Endothelial cell of umbilical vein (primary cell): ENCODE measurements around the gene MKNK1. TPM values are rescaled to one million over a fixed set of nuclear protein-coding genes. Genes with fewer than 3 reads are reported as not detected.

Source experiments
- BruUV-seq: library from RNA; stranded (reverse); fragments of 400-500 nt; replicated peaks from 2 replicates; lab custom pipeline; 2021; lab: Mats Ljungman, UMichigan
- CTCF ChIA-PET: fragments of 300-600, 350-600 bp; sonication (Branson Sonifier 250); formaldehyde crosslinking; loops from one replicate; lab custom pipeline; 2021; ENCODE audit warnings: antibody characterized with exemption, inconsistent platforms; lab: Charles Lee
- POLR2A ChIA-PET: fragments of 300-600, 350-600 bp; sonication (Branson Sonifier 250); formaldehyde crosslinking; loops from one replicate; lab custom pipeline; 2021; ENCODE audit warnings: antibody characterized with exemption, inconsistent platforms; lab: Charles Lee
- DNase-seq: peaks from one replicate; pipeline ENCODE4 v3.0.0-alpha.2; 2011; ENCODE audit warnings: low read depth, low spot score
- FAIRE-seq: peaks from 2 replicates; lab custom pipeline; 2011; peaks lifted over from hg19 to GRCh38; lab: Jason Lieb, UNC
- H2AFZ ChIP-seq: 2 replicates; pipeline ENCODE4 v1.6.0; 2012; ENCODE audit warnings: low read depth, low read length, control low read depth, inconsistent platforms
- H3K27ac ChIP-seq: 2 replicates; pipeline ENCODE4 v1.5.1; 2011; ENCODE audit warnings: low read depth, mild to moderate bottlenecking, control low read depth, low read length, moderate library complexity; ENCODE audit not compliant: insufficient read depth
- H3K27me3 ChIP-seq, 2 experiments: 2 replicates each; pipeline versions ENCODE4 v1.6.0 to v1.6.1; 2011; ENCODE audit warnings: low read length in 2 of 2, mixed read lengths in 1 of 2; ENCODE audit not compliant: control insufficient read depth in 2 of 2, insufficient read depth in 2 of 2
- H3K36me3 ChIP-seq, 2 experiments: 2 replicates in 1 of 2; 3 replicates in 1 of 2; pipeline ENCODE4 v1.5.1; 2011; ENCODE audit warnings: low read length in 2 of 2, mild to moderate bottlenecking in 1 of 2, moderate library complexity in 1 of 2; ENCODE audit not compliant: control insufficient read depth in 2 of 2, insufficient read depth in 2 of 2; ENCODE audit errors: extremely low read depth in 1 of 2
- H3K4me1 ChIP-seq: 3 replicates; pipeline ENCODE4 v1.5.1; 2011; ENCODE audit warnings: mild to moderate bottlenecking, low read length; ENCODE audit not compliant: control insufficient read depth, insufficient read depth; ENCODE audit errors: extremely low read depth
- H3K4me2 ChIP-seq: 2 replicates; pipeline ENCODE4 v1.6.1; 2011; ENCODE audit warnings: low read length, control low read depth, mixed read lengths; ENCODE audit not compliant: insufficient read depth
- H3K4me3 ChIP-seq, 3 experiments: fragments of 200-600 bp in 1 of 3; sonication (generic), shearing (Covaris generic) in 1 of 3; replicated peaks in 1 of 3; 2 replicates each; pipeline ENCODE4 v1.5.1; 2011 to 2016; ENCODE audit warnings: control low read depth in 3 of 3, low read length in 3 of 3, mild to moderate bottlenecking in 2 of 3, inconsistent platforms in 1 of 3, low read depth in 1 of 3, moderate library complexity in 1 of 3; ENCODE audit not compliant: insufficient read depth in 1 of 3
- H3K79me2 ChIP-seq: 2 replicates; pipeline ENCODE4 v1.6.0; 2012; ENCODE audit warnings: low read length, inconsistent platforms; ENCODE audit not compliant: control insufficient read depth, insufficient read depth
- H3K9ac ChIP-seq: replicated peaks from 2 replicates; pipeline ENCODE3; 2011; ENCODE audit warnings: low read length, control low read depth; ENCODE audit not compliant: insufficient read depth; ENCODE audit errors: extremely low read depth
- H3K9me1 ChIP-seq: replicated peaks from 3 replicates; pipeline ENCODE4 v1.6.0; 2011; ENCODE audit warnings: mild to moderate bottlenecking, low read length; ENCODE audit not compliant: control insufficient read depth, insufficient read depth; ENCODE audit errors: extremely low read depth
- H3K9me3 ChIP-seq: replicated peaks from 2 replicates; pipeline ENCODE4 v1.5.1; 2012; ENCODE audit warnings: low read length, inconsistent platforms; ENCODE audit not compliant: control insufficient read depth, insufficient read depth
- H4K20me1 ChIP-seq: replicated peaks from 2 replicates; pipeline ENCODE3; 2011; ENCODE audit warnings: mild to moderate bottlenecking, low read length; ENCODE audit not compliant: control insufficient read depth, insufficient read depth; ENCODE audit errors: extremely low read depth
- CTCF ChIP-seq, 2 donors: IDR thresholded peaks; 1 replicate in 1 of 2; 2 replicates in 1 of 2; pipeline ENCODE4 v1.5.1; 2011; ENCODE audit warnings: low read length in 2 of 2, mild to moderate bottlenecking in 2 of 2, moderate library complexity in 2 of 2, control low read depth in 1 of 2, inconsistent platforms in 1 of 2, low read depth in 1 of 2; ENCODE audit not compliant: insufficient read depth in 1 of 2; ENCODE audit errors: extremely low read depth in 1 of 2
- EZH2 ChIP-seq: IDR thresholded peaks from 2 replicates; pipeline ENCODE4 v1.6.1; 2012; ENCODE audit warnings: borderline replicate concordance, low read depth, mild to moderate bottlenecking, moderate library complexity, low read length, inconsistent platforms; ENCODE audit not compliant: severe bottlenecking
- FOS ChIP-seq: IDR thresholded peaks from 2 replicates; pipeline ENCODE4 v1.6.1; 2011; ENCODE audit warnings: mild to moderate bottlenecking, low read length, moderate library complexity, borderline replicate concordance; ENCODE audit not compliant: insufficient read depth
- GATA2 ChIP-seq: IDR thresholded peaks from 2 replicates; pipeline ENCODE4 v1.7.0; 2011; ENCODE audit warnings: low read depth, mild to moderate bottlenecking, moderate library complexity, mixed read lengths, low read length; ENCODE audit not compliant: insufficient read length, insufficient read depth
- JUN ChIP-seq: IDR thresholded peaks from 2 replicates; pipeline ENCODE4 v1.6.1; 2011; ENCODE audit warnings: borderline replicate concordance, low read depth; ENCODE audit not compliant: insufficient read length, insufficient read depth
- MAX ChIP-seq: IDR thresholded peaks from 2 replicates; pipeline ENCODE4 v1.6.1; 2011; ENCODE audit not compliant: insufficient read depth, insufficient read length
- MYC ChIP-seq: IDR thresholded peaks from one replicate; pipeline ENCODE4 v1.6.1; 2011; ENCODE audit warnings: mild to moderate bottlenecking, low read depth, low read length
- POLR2A ChIP-seq: IDR thresholded peaks from 2 replicates; pipeline ENCODE4 v1.6.1; 2012; ENCODE audit warnings: low read depth, mild to moderate bottlenecking, control low read depth, low read length
- POLR2AphosphoS5 ChIP-seq: IDR thresholded peaks from 2 replicates; pipeline ENCODE4 v1.6.1; 2012; ENCODE audit warnings: low read depth, mild to moderate bottlenecking, control low read depth, low read length, moderate library complexity; ENCODE audit not compliant: insufficient read depth
- dilution Hi-C: fragments of 300-500 bp; cut with MboI; formaldehyde crosslinking; loops from one replicate; pipeline ENCODE4 v1.15.0; 2019; ENCODE audit warnings: low sequenced_read_pairs; ENCODE audit not compliant: extremely low pct_ligation_motif_present
- intact Hi-C: fragments of 100-400 bp; cut with micrococcal nuclease; formaldehyde crosslinking; loops from one replicate; pipeline ENCODE4 v1.10.0; 2022
- polyA plus RNA-seq, 4 experiments: library from polyadenylated mRNA; depleted of rRNA in 3 of 4; stranded (reverse) in 3 of 4; unstranded in 1 of 4; fragments of >200 nt; gene quantifications; 2 replicates each; pipeline versions ENCODE4 v1.2.1 to v1.2.3, GENCODE V29; 2011 to 2012; ENCODE audit warnings: missing spikeins in 1 of 4
- total RNA-seq: library from RNA; stranded (reverse); gene quantifications from 2 replicates; pipeline ENCODE4 v1.2.3, GENCODE V29; 2021

Gene MKNK1
- total and polyA plus RNA-seq, 2 donors (not counting 3 experiments of a cell fraction or from before 2014, with no cell fraction given) = 32.9 to 42.6 TPM

GRCh38 chr1:46615735-46616134, 11.7 kb upstream of the MKNK1 start:
- intact Hi-C loops = loop anchor here (1.0 to 2.0 kb wide), 2 partner anchors 11 to 53 kb away; partner anchors contain the start of genes ATPAF1 and MKNK1
- H3K27ac ChIP-seq = no peak overlapping the region

More at GRCh38 chr1:46615735-46616134, 11.7 kb upstream of the MKNK1 start:
- ChIA-PET CTCF (interaction anchor here (2.0 to 3.1 kb wide), 2 partner anchors 12 to 109 kb away, joined by 13 to 21 read pairs; partner anchors contain the start of gene MKNK1), POLR2A (interaction anchor here (1.4 to 1.7 kb wide), 2 partner anchors 9 to 11 kb away, joined by 4 to 8 read pairs; partner anchors contain the start of gene MKNK1)
- H3K9me3 ChIP-seq = no peaks in the 10 kb centered on the region
- no peaks in the 10 kb centered on the region for H4K20me1 ChIP-seq
- no peak for DNase-seq
- peak overlapping the region; percentile 5 for H3K9ac ChIP-seq
- no peaks in the 10 kb centered on the region for H3K79me2 ChIP-seq
- peak overlapping the region; percentile 58 for H3K4me2 ChIP-seq
- TF ChIP-seq GATA2 (no peak), POLR2AphosphoS5 (no peak), EZH2 (no peak), CTCF (IDR thresholded peaks at IDR 0.05; ENCODE audit: extremely low read depth in 1 of 2, insufficient read depth in 1 of 2, low read depth in 1 of 2, low read length in 2 of 2) (no peak), MAX (no peak), FOS (no peak), MYC (no peak), POLR2A (no peak), JUN (no peak)
- no peak for FAIRE-seq
- dilution Hi-C loops = no loop called here
- BruUV-seq = no TSS peak
- no peaks in the 10 kb centered on the region for H3K9me1 ChIP-seq
- H3K4me1 ChIP-seq = peaks cover 11% of the 10 kb centered on the region
- peak overlapping the region; percentile 43 to 70 (median 44) for H3K4me3 ChIP-seq
- H3K36me3 ChIP-seq = no peaks in the 10 kb centered on the region
- H3K27me3 ChIP-seq = no peaks in the 10 kb centered on the region
- peak overlapping the region; percentile 83 for H2AFZ ChIP-seq
